Esophagus (tissue), 2 donors: ENCODE data around the gene CCDC167. TPM values are rescaled to one million over a fixed set of nuclear protein-coding genes. Genes with fewer than 3 reads are reported as not detected.

Experiments
- H3K27ac ChIP-seq, 2 donors: one replicate each; pipeline ENCODE4 v1.5.1; 2013; ENCODE audit warnings: low read depth in 2 of 2, mild to moderate bottlenecking in 2 of 2, inconsistent platforms in 1 of 2, low read length in 1 of 2, moderate library complexity in 1 of 2
- H3K27me3 ChIP-seq, 2 donors: one replicate each; pipeline ENCODE4 v1.6.1; 2013; ENCODE audit warnings: low read length in 2 of 2, control low read depth in 1 of 2, mild to moderate bottlenecking in 1 of 2; ENCODE audit not compliant: insufficient read depth in 2 of 2, control insufficient read depth in 1 of 2
- H3K36me3 ChIP-seq, 2 donors: one replicate each; pipeline ENCODE4 v1.6.1; 2013; ENCODE audit warnings: low read length in 1 of 2; ENCODE audit not compliant: control insufficient read depth in 2 of 2, insufficient read depth in 2 of 2
- H3K4me1 ChIP-seq, 2 donors: one replicate each; pipeline ENCODE4 v1.6.1; 2013; ENCODE audit warnings: low read length in 1 of 2; ENCODE audit not compliant: control insufficient read depth in 2 of 2, insufficient read depth in 2 of 2
- H3K4me3 ChIP-seq, 2 donors: one replicate each; pipeline ENCODE4 v1.5.1; 2013; ENCODE audit warnings: low read length in 2 of 2, mild to moderate bottlenecking in 2 of 2, low read depth in 1 of 2, moderate library complexity in 1 of 2
- H3K9me3 ChIP-seq, 2 donors: one replicate each; pipeline ENCODE4 v1.6.1; 2013; ENCODE audit warnings: mild to moderate bottlenecking in 2 of 2, low read depth in 1 of 2, low read length in 1 of 2, moderate library complexity in 1 of 2; ENCODE audit not compliant: control insufficient read depth in 2 of 2, insufficient read depth in 1 of 2
- WGBS, 2 donors: extraction: QIAGEN DNeasy Blood & Tissue Kit; methylation state at CpG; one replicate each; pipeline ENCODE4 v1.1.7; 2013; 5-methylcytosine and 5-hydroxymethylcytosine counted together
- polyA plus RNA-seq, 2 donors: library from polyadenylated mRNA; stranded (reverse); fragments of 200-250 nt; gene quantifications; one replicate each; pipeline ENCODE4 v1.2.3, GENCODE V29; 2013
- donor health status: healthy with polysubstance abuse.
- donor health status: Bipolar disorder and iron deficiency.

The CCDC167 gene
- polyA plus RNA-seq, 2 donors = 24.1 to 44.6 TPM

GRCh38 chr6:37521674-37522073 lies 22.0 kb upstream of the CCDC167 start:
- Histone ChIP-seq H3K36me3 (no peaks in the 10 kb centered on the region), H3K9me3 (no peaks in the 10 kb centered on the region), H3K27ac (no peak overlapping the region), H3K4me1 (peaks cover 0 to 2% of the 10 kb centered on the region in 2 donors), H3K4me3 (no peak overlapping the region), H3K27me3 (no peaks in the 10 kb centered on the region)
- WGBS, 2 donors = 63 to 64% methylated on average over 4 of the region's 4 CpGs

GRCh38 chr6:37520926-37521325 lies 21.2 kb upstream of the CCDC167 start:
- Histone ChIP-seq H3K27me3 (no peaks in the 10 kb centered on the region), H3K9me3 (no peaks in the 10 kb centered on the region), H3K4me3 (no peak overlapping the region), H3K27ac (no peak overlapping the region), H3K4me1 (peaks cover 2 to 7% of the 10 kb centered on the region in 2 donors), H3K36me3 (no peaks in the 10 kb centered on the region)
- WGBS, 2 donors = 72 to 73% methylated on average over 6 of the region's 6 CpGs

- Histone ChIP-seq H3K36me3 (no peaks in the 10 kb centered on the region), H3K27me3 (no peaks in the 10 kb centered on the region), H3K4me1 (peaks cover 0 to 18% of the 10 kb centered on the region in 2 donors), H3K27ac (no peak overlapping the region), H3K4me3 (no peak overlapping the region), H3K9me3 (no peaks in the 10 kb centered on the region)
- 93 to 99% methylated on average over 5 of the region's 5 CpGs for WGBS, 2 donors
Measured at GRCh38 chr6:37519461-37519860, 19.8 kb upstream of the CCDC167 start.

GRCh38 chr6:37518116-37518515 lies 18.4 kb upstream of the CCDC167 start:
- Histone ChIP-seq H3K4me1 (peaks cover 0 to 18% of the 10 kb centered on the region in 2 donors), H3K27me3 (no peaks in the 10 kb centered on the region), H3K9me3 (no peaks in the 10 kb centered on the region), H3K4me3 (no peak overlapping the region), H3K36me3 (no peaks in the 10 kb centered on the region), H3K27ac (no peak overlapping the region)
- WGBS, 2 donors = 86 to 91% methylated on average over 6 of the region's 6 CpGs

- peak overlapping the region in 1 of 2 donors; percentile 43 for H3K27ac ChIP-seq
- peaks cover 0 to 18% of the 10 kb centered on the region in 2 donors for H3K4me1 ChIP-seq
- WGBS, 2 donors = 41 to 44% methylated on average over 11 of the region's 11 CpGs
- H3K4me3 ChIP-seq = no peak overlapping the region
- H3K36me3 ChIP-seq = no peaks in the 10 kb centered on the region
- H3K9me3 ChIP-seq = no peaks in the 10 kb centered on the region
- H3K27me3 ChIP-seq = no peaks in the 10 kb centered on the region
Measured at GRCh38 chr6:37517411-37517812, 17.7 kb upstream of the CCDC167 start.

- no peaks in the 10 kb centered on the region for H3K36me3 ChIP-seq
- 36% methylated on average over 16 of the region's 16 CpGs for WGBS, 2 donors
- peak overlapping the region in 1 of 2 donors; percentile 43 for H3K27ac ChIP-seq
- H3K4me3 ChIP-seq = peak overlapping the region in 1 of 2 donors; percentile 10
- H3K4me1 ChIP-seq = peaks cover 0 to 20% of the 10 kb centered on the region in 2 donors
- H3K27me3 ChIP-seq = no peaks in the 10 kb centered on the region
- H3K9me3 ChIP-seq = no peaks in the 10 kb centered on the region
Measured at GRCh38 chr6:37516920-37517405, 17.3 kb upstream of the CCDC167 start.

- WGBS, 2 donors = 17 to 21% methylated on average over 18 of the region's 18 CpGs
- no peaks in the 10 kb centered on the region for H3K9me3 ChIP-seq
- H3K27ac ChIP-seq = peak overlapping the region; percentile 29 to 59
- peaks cover 0 to 20% of the 10 kb centered on the region in 2 donors for H3K4me1 ChIP-seq
- no peaks in the 10 kb centered on the region for H3K27me3 ChIP-seq
- H3K36me3 ChIP-seq = no peaks in the 10 kb centered on the region
- H3K4me3 ChIP-seq = no peak overlapping the region
Measured at GRCh38 chr6:37516076-37516919, 16.6 kb upstream of the CCDC167 start.

- H3K4me1 ChIP-seq = peaks cover 0 to 20% of the 10 kb centered on the region in 2 donors
- H3K27ac ChIP-seq = peak overlapping the region; percentile 29 to 59
- H3K36me3 ChIP-seq = no peaks in the 10 kb centered on the region
- 43 to 51% methylated on average over 9 of the region's 9 CpGs for WGBS, 2 donors
- H3K9me3 ChIP-seq = no peaks in the 10 kb centered on the region
- H3K27me3 ChIP-seq = no peaks in the 10 kb centered on the region
- H3K4me3 ChIP-seq = no peak overlapping the region
Measured at GRCh38 chr6:37515712-37516075, 16.0 kb upstream of the CCDC167 start.

GRCh38 chr6:37514837-37515236 lies 15.1 kb upstream of the CCDC167 start:
- Histone ChIP-seq H3K4me1 (peaks cover 0 to 20% of the 10 kb centered on the region in 2 donors), H3K27me3 (no peaks in the 10 kb centered on the region), H3K36me3 (no peaks in the 10 kb centered on the region), H3K4me3 (no peak overlapping the region), H3K27ac (no peak overlapping the region), H3K9me3 (no peaks in the 10 kb centered on the region)
- 73 to 84% methylated on average over 7 of the region's 7 CpGs for WGBS, 2 donors
